Peyer's patch (tissue), 4 donors: Measurements from ENCODE around the gene LAMA4.

Experiments
- POLR2A ChIP-seq, 2 donors: fragments of 450-650 bp; IDR thresholded peaks; one replicate each; pipeline ENCODE4 v1.5.1; 2017; ENCODE audit warnings: antibody characterized with exemption in 2 of 2, mild to moderate bottlenecking in 2 of 2, moderate library complexity in 2 of 2
- TF ChIP-seq, protein P1 (sequence below), 6 experiments: fragments of 450-650 bp in 4 of 6; fragments of 200-600 bp in 2 of 6; sonication (generic) in 1 of 6; IDR thresholded peaks; one replicate each; pipeline ENCODE4 v1.5.1; 2017 to 2019; ENCODE audit warnings: antibody characterized with exemption in 6 of 6, mild to moderate bottlenecking in 3 of 6, moderate library complexity in 1 of 6

DNA sequence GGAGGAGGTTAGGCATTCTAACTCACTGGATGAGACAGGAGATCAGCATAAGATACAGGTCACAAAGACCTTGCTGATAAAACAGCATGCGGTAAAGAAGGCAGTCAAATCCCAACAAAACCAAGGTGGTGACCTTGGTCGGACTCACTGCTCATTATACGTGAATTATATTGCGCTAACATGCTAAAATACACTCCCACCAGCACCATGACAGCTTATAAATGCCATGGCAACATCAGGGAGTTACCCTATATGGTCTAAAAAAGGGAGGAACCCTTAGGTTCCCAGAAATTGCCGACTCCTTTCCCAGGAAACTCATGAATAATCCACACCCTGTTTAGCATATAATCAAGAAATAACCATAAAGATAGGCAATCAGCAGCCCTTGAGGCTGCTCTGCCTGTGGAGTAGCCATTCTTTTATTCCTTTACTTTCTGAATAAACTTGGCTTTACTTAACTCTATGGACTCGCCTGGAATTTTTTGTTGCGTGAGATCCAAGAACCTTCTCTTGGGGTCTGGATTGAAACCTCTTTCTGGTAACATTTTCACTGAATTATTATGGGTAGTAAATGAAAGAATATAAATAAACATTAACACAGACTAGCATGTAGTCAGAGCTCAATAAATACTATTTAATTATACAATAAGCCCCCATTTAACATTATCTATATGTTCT, 3.0 kb upstream of the LAMA4 start:
- TF ChIP-seq POLR2A (IDR thresholded peaks at IDR 0.05): no peak
- TF ChIP-seq, protein P1, sequence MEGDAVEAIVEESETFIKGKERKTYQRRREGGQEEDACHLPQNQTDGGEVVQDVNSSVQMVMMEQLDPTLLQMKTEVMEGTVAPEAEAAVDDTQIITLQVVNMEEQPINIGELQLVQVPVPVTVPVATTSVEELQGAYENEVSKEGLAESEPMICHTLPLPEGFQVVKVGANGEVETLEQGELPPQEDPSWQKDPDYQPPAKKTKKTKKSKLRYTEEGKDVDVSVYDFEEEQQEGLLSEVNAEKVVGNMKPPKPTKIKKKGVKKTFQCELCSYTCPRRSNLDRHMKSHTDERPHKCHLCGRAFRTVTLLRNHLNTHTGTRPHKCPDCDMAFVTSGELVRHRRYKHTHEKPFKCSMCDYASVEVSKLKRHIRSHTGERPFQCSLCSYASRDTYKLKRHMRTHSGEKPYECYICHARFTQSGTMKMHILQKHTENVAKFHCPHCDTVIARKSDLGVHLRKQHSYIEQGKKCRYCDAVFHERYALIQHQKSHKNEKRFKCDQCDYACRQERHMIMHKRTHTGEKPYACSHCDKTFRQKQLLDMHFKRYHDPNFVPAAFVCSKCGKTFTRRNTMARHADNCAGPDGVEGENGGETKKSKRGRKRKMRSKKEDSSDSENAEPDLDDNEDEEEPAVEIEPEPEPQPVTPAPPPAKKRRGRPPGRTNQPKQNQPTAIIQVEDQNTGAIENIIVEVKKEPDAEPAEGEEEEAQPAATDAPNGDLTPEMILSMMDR (IDR thresholded peaks at IDR 0.05): no peak
